ENCODE results near the gene TMEM184C. TPM values are rescaled to one million over a fixed set of nuclear protein-coding genes. Genes with fewer than 3 reads are reported as not detected.

TMEM184C gene
- total and polyA plus RNA-seq, 7 experiments from 2014 or later: 13.7 to 28.3 (median 26.2) TPM

DNA sequence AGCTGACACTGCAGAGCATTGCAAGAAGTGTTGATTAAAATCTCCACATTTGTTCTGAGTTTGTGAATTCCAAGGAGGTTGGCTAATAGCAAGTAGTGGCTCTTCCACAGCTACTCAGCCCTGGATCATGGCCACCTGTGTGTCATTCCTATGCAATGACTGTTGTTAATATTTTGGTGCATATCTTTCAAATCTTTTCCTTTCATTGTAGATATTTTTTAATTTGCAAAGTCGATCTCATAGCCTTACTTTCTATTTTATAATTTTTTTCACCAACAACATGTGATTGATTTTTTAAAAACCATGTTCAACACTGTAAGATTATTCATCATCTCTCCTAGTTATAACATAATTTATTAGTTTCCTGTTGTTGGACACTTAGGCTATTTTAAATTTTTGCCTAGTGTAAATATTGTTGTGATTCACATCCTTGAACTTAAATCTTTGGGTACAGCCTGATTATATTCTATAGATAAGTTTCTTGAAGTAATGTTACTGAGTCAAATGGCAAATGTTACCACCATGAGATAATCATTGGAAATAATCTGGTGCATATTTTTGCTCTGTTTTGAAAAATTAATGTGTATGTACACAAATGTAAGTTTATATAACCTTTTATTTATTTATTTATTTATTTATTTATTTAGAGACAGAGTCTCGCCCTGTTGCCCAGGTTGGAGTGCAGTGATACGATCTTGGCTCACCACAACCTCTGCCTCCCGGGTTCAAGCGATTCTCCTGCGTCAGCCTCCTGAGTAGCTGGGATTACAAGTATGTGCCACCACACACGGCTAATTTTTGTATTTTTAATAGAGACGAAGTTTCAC, 97.6 kb downstream of the TMEM184C start:
- intact Hi-C loops (cut with micrococcal nuclease): no loop called here
- Mint-ChIP-seq H3K27ac (no peak overlapping the region), H3K9me3 (no peaks in the 10 kb centered on the region), H3K27me3 (peaks cover 0 to 27% (median 8%) of the 10 kb centered on the region in 5 donors), H3K4me1 (peaks cover 0 to 4% (median 0%) of the 10 kb centered on the region in 7 donors), H3K4me3 (no peak overlapping the region), H3K36me3 (no peaks in the 10 kb centered on the region)
- no peak overlapping the region for H3K4me3 ChIP-seq (ENCODE audit: low read length)
- no peak for DNase-seq
- no peaks in the 10 kb centered on the region for H3K4me1 ChIP-seq (ENCODE audit: control insufficient read depth in 2 of 2, insufficient read depth in 2 of 2, low read length in 2 of 2)
- H3K9me3 ChIP-seq (ENCODE audit: control insufficient read depth in 2 of 3, low read length in 3 of 3): no peaks in the 10 kb centered on the region
- no peak overlapping the region for H3K27ac ChIP-seq (ENCODE audit: low read depth, low read length)
- POLR2A ChIA-PET: no interaction called here
- CTCF ChIA-PET: interaction anchor here (2.7 kb wide), 1 partner anchor 152 kb away, joined by 12 read pairs; no protein-coding TSS in a partner anchor
- H3K36me3 ChIP-seq (ENCODE audit: control insufficient read depth in 2 of 3, insufficient read depth in 3 of 3, low read length in 3 of 3): no peaks in the 10 kb centered on the region
- no peak for ATAC-seq
- no peaks in the 10 kb centered on the region for H3K27me3 ChIP-seq (ENCODE audit: control insufficient read depth in 2 of 2, insufficient read depth in 2 of 2, low read length in 2 of 2)

- no peaks in the 10 kb centered on the region for H3K9me3 ChIP-seq (ENCODE audit: control insufficient read depth in 2 of 3, low read length in 3 of 3)
- H3K36me3 ChIP-seq (ENCODE audit: control insufficient read depth in 2 of 3, insufficient read depth in 3 of 3, low read length in 3 of 3): no peaks in the 10 kb centered on the region
- CTCF ChIA-PET: interaction anchor here (1.8 kb wide), 1 partner anchor 149 kb away, joined by 7 read pairs; no protein-coding TSS in a partner anchor
- Mint-ChIP-seq H3K27ac (no peak overlapping the region), H3K27me3 (peaks cover 0 to 28% (median 10%) of the 10 kb centered on the region in 5 donors), H3K4me1 (peaks cover 0 to 4% (median 0%) of the 10 kb centered on the region in 7 donors), H3K9me3 (peaks cover 0 to 2% (median 0%) of the 10 kb centered on the region in 11 donors), H3K36me3 (no peaks in the 10 kb centered on the region), H3K4me3 (no peak overlapping the region)
- no peak for DNase-seq
- no peaks in the 10 kb centered on the region for H3K27me3 ChIP-seq (ENCODE audit: control insufficient read depth in 2 of 2, insufficient read depth in 2 of 2, low read length in 2 of 2)
- H3K4me1 ChIP-seq (ENCODE audit: control insufficient read depth in 2 of 2, insufficient read depth in 2 of 2, low read length in 2 of 2): no peaks in the 10 kb centered on the region
- ATAC-seq: no peak
- POLR2A ChIA-PET: interaction anchor here (1.0 kb wide), 1 partner anchor 11 kb away, joined by 3 read pairs; no protein-coding TSS in a partner anchor
- intact Hi-C loops (cut with micrococcal nuclease): no loop called here
- H3K27ac ChIP-seq (ENCODE audit: low read depth, low read length): no peak overlapping the region
- H3K4me3 ChIP-seq (ENCODE audit: low read length): no peak overlapping the region
Measured at GRCh38 chr4:147717878-147718277, 100.7 kb downstream of the TMEM184C start.

Other genes starting within 250 kb of the TMEM184C start
- not detected for gene EDNRA, start 136.3 kb upstream of the TMEM184C start, total RNA-seq
- not detected for gene EDNRA, start 136.3 kb upstream of the TMEM184C start, polyA plus RNA-seq
- 10 to 100 TPM in 4 of 5 experiments, 1 to 10 TPM in 1; 9.7 to 15.9 (median 10.8) TPM for gene PRMT9, start 66.8 kb downstream of the TMEM184C start, total RNA-seq
- gene PRMT9, start 66.8 kb downstream of the TMEM184C start, polyA plus RNA-seq: 1 to 10 TPM; 4.7 to 8.3 TPM
- gene ARHGAP10, start 114.7 kb downstream of the TMEM184C start, total RNA-seq: 1 to 10 TPM; 2.9 to 8.5 (median 3.2) TPM
- gene ARHGAP10, start 114.7 kb downstream of the TMEM184C start, polyA plus RNA-seq: 1 to 10 TPM; 1.9 to 2.5 TPM

Data from naive thymus-derived CD4-positive, alpha-beta T cell (primary cell).